ENCODE results near the gene CYREN.
"Not testable (repeated sequence)": the region's sequence is repeated elsewhere in the genome, so short reads cannot be mapped to it uniquely, and the experiment has no call there.

Gene CYREN

GRCh38 chr7:135213831-135214230 lies 43.3 kb upstream of the CYREN start:
- H3K9ac ChIP-seq, result no peak overlapping the region
- H3K4me3 ChIP-seq (ENCODE audit: low read depth, low read length), result no peak overlapping the region
- no peaks in the 10 kb centered on the region for H3K79me2 ChIP-seq
- no peak overlapping the region for H3K27ac ChIP-seq
- peaks cover 4% of the 10 kb centered on the region for H3K4me1 ChIP-seq
- H3K9me3 ChIP-seq (ENCODE audit: control insufficient read depth, low read length), result no peaks in the 10 kb centered on the region
- H3K4me2 ChIP-seq (ENCODE audit: low read length), result no peak overlapping the region
- peak overlapping the region; percentile 7 for H2AFZ ChIP-seq
- TF ChIP-seq, protein P1, sequence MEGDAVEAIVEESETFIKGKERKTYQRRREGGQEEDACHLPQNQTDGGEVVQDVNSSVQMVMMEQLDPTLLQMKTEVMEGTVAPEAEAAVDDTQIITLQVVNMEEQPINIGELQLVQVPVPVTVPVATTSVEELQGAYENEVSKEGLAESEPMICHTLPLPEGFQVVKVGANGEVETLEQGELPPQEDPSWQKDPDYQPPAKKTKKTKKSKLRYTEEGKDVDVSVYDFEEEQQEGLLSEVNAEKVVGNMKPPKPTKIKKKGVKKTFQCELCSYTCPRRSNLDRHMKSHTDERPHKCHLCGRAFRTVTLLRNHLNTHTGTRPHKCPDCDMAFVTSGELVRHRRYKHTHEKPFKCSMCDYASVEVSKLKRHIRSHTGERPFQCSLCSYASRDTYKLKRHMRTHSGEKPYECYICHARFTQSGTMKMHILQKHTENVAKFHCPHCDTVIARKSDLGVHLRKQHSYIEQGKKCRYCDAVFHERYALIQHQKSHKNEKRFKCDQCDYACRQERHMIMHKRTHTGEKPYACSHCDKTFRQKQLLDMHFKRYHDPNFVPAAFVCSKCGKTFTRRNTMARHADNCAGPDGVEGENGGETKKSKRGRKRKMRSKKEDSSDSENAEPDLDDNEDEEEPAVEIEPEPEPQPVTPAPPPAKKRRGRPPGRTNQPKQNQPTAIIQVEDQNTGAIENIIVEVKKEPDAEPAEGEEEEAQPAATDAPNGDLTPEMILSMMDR (IDR thresholded peaks at IDR 0.05), result no peak
- no peaks in the 10 kb centered on the region for H3K27me3 ChIP-seq (ENCODE audit: control insufficient read depth, insufficient read depth, low read length)
- no peaks in the 10 kb centered on the region for H3K36me3 ChIP-seq (ENCODE audit: control insufficient read depth, insufficient read depth, low read length)

DNA sequence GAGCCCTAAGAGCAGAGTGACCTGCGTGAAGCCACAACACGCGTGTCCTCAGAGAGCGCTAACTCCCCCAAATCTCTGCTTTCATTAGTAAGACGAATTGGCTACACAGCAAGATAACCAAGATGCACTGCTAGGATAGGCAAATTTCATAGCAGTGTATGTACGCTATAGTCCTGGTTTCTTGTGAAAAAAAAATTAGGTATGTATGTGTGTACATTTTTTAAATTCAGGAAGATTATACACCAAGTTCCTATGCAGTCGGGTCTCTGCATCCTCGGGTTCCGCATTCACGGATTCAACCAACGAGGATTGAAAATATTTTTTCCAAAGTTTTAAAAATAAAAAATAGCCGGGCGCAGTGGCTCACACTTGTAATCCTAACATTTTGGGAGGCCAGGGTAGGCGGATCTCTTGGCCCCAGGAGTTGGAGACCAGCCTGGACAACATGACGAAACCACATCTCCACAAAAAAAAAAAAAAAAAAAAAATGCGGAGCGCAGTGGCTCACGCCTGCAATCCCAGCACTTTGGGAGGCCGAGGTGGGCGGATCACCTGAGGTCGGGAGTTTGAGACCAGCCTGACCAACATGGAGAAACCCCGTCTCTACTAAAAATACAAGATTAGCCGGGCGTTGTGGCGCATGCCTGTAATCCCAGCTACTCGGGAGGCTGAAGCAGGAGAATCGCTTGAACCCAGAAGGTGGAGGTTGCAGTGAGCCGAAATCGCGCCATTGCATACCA lies 41.6 kb upstream of the CYREN start:
- H3K27ac ChIP-seq, result peak overlapping the region; percentile 65
- not testable (repeated sequence) for H3K27me3 ChIP-seq (ENCODE audit: control insufficient read depth, insufficient read depth, low read length); H3K9me3 ChIP-seq (ENCODE audit: control insufficient read depth, low read length); H3K4me1 ChIP-seq; H3K36me3 ChIP-seq (ENCODE audit: control insufficient read depth, insufficient read depth, low read length); H3K79me2 ChIP-seq
- H2AFZ ChIP-seq, result peak overlapping the region; percentile 100
- peak overlapping the region; percentile 80 for H3K4me3 ChIP-seq (ENCODE audit: low read depth, low read length)
- peak overlapping the region; percentile 56 for H3K9ac ChIP-seq
- peak overlapping the region; percentile 80 for H3K4me2 ChIP-seq (ENCODE audit: low read length)

GRCh38 chr7:135211179-135211945 lies 40.9 kb upstream of the CYREN start, which contains the start of gene WDR91:
Gene WDR91 (minus strand): TSS chr7:135211526. CDS start chr7:135211502, 24 bp downstream.
- Histone ChIP-seq H3K79me2 (no peaks in the 10 kb centered on the region), H3K9ac (peak within 1 kb of the TSS; percentile 56), H3K36me3 (ENCODE audit: control insufficient read depth, insufficient read depth, low read length) (no peaks in the 10 kb centered on the region), H3K27me3 (ENCODE audit: control insufficient read depth, insufficient read depth, low read length) (no peaks in the 10 kb centered on the region), H3K4me3 (ENCODE audit: low read depth, low read length) (peak within 1 kb of the TSS; percentile 85), H3K9me3 (ENCODE audit: control insufficient read depth, low read length) (no peaks in the 10 kb centered on the region), H3K4me2 (ENCODE audit: low read length) (peak within 1 kb of the TSS; percentile 80), H2AFZ (peak within 1 kb of the TSS; percentile 100), H3K4me1 (peaks cover 4% of the 10 kb centered on the region), H3K27ac (peak within 1 kb of the TSS; percentile 65)
- TF ChIP-seq, protein P1 (IDR thresholded peaks at IDR 0.05), result no peak

- H3K4me3 ChIP-seq (ENCODE audit: low read depth, low read length), result peak overlapping the region; percentile 85
- H3K9ac ChIP-seq, result no peak overlapping the region
- no peaks in the 10 kb centered on the region for H3K9me3 ChIP-seq (ENCODE audit: control insufficient read depth, low read length)
- H2AFZ ChIP-seq, result peak overlapping the region; percentile 86
- H3K4me1 ChIP-seq, result peaks cover 4% of the 10 kb centered on the region
- TF ChIP-seq, protein P1 (IDR thresholded peaks at IDR 0.05), result no peak
- H3K79me2 ChIP-seq, result no peaks in the 10 kb centered on the region
- no peaks in the 10 kb centered on the region for H3K36me3 ChIP-seq (ENCODE audit: control insufficient read depth, insufficient read depth, low read length)
- H3K4me2 ChIP-seq (ENCODE audit: low read length), result peak overlapping the region; percentile 77
- H3K27me3 ChIP-seq (ENCODE audit: control insufficient read depth, insufficient read depth, low read length), result no peaks in the 10 kb centered on the region
- peak overlapping the region; percentile 65 for H3K27ac ChIP-seq
These were observed 40.3 kb upstream of the CYREN start for GRCh38 chr7:135210888-135211178.

DNA sequence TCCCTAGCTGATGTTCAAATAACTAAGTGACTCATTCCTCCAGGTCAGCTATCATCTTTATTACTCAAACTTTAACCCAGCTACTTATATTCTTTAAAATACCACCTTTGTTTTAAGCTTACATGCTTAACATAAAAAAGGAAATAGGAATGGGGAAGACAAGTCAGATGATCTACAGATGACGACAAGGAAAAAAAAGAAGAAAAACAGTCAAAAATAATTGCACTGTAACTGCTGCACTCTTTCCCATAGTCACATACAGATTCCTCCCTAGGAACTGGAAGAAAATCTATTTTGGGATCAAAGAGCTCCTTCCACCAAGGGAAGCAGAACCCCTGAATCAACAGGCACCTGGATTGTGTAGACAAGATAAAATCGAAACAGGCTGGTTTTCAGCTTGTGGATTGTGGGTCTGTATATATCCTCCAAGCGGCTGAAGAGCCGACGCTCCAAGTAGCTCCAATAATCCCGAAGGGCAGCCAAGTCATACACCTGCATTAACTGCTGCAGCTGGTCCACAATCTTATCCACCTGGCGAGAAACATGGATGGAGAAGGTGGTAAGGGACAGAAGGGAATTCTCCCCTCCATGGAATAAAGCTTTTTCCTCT lies 38.8 kb upstream of the CYREN start:
- Histone ChIP-seq H3K4me3 (ENCODE audit: low read depth, low read length) (no peak overlapping the region), H3K27me3 (ENCODE audit: control insufficient read depth, insufficient read depth, low read length) (no peaks in the 10 kb centered on the region), H3K9me3 (ENCODE audit: control insufficient read depth, low read length) (no peaks in the 10 kb centered on the region), H3K4me2 (ENCODE audit: low read length) (no peak overlapping the region), H3K27ac (no peak overlapping the region), H3K4me1 (peaks cover 4% of the 10 kb centered on the region), H3K36me3 (ENCODE audit: control insufficient read depth, insufficient read depth, low read length) (no peaks in the 10 kb centered on the region), H2AFZ (no peak overlapping the region), H3K9ac (no peak overlapping the region), H3K79me2 (no peaks in the 10 kb centered on the region)
- TF ChIP-seq, protein P1 (IDR thresholded peaks at IDR 0.05), result no peak
